WTC11 (cell line): Measurements from ENCODE around the gene WWOX. TPM values are rescaled to one million over a fixed set of nuclear protein-coding genes. Genes with fewer than 3 reads are reported as not detected.

ENCODE experiments used
- ATAC-seq: fragments of 200-7000 bp; cut with Tn5 transposase; 2 replicates; pipeline ENCODE4 v1.10.0; 2021; ENCODE audit warnings: mild to moderate bottlenecking, moderate library complexity
- CTCF ChIA-PET: fragments of 300-600 bp; sonication (Branson Sonifier 250); formaldehyde crosslinking; loops from one replicate; lab custom pipeline; 2021; ENCODE audit warnings: antibody characterized with exemption; lab: Charles Lee
- POLR2A ChIA-PET: fragments of 350-600 bp; sonication (Branson Sonifier 250); formaldehyde crosslinking; loops from one replicate; lab custom pipeline; 2021; ENCODE audit warnings: antibody characterized with exemption; lab: Charles Lee
- DNase-seq: peaks from one replicate; pipeline ENCODE4 v3.0.0; 2021; ENCODE audit warnings: low spot score
- H3K27ac Mint-ChIP-seq: 2 replicates; pipeline ENCODE4 v1.8.0; 2021; ENCODE audit warnings: mixed read lengths
- H3K27me3 Mint-ChIP-seq: 2 replicates; pipeline ENCODE4 v1.8.0; 2021; ENCODE audit warnings: low read depth, mild to moderate bottlenecking, moderate library complexity, mixed read lengths
- H3K36me3 Mint-ChIP-seq: 2 replicates; pipeline ENCODE4 v1.8.0; 2021; ENCODE audit warnings: mixed read lengths
- H3K4me1 Mint-ChIP-seq: 2 replicates; pipeline ENCODE4 v1.8.0; 2022; ENCODE audit warnings: mixed read lengths
- H3K4me3 Mint-ChIP-seq: 2 replicates; pipeline ENCODE4 v1.8.0; 2021; ENCODE audit warnings: mild to moderate bottlenecking, moderate library complexity, mixed read lengths
- H3K9me3 Mint-ChIP-seq: 2 replicates; pipeline ENCODE4 v1.8.0; 2021; ENCODE audit warnings: mixed read lengths
- ATF1 ChIP-seq: sonication (generic); formaldehyde crosslinking; IDR thresholded peaks from 2 replicates; pipeline ENCODE4 v1.8.1; 2023; ENCODE audit warnings: mild to moderate bottlenecking, moderate library complexity, missing genetic modification reagents
- ELF4 ChIP-seq: sonication (generic); formaldehyde crosslinking; IDR thresholded peaks from 2 replicates; pipeline ENCODE4 v1.8.1; 2022; ENCODE audit warnings: low read depth, mild to moderate bottlenecking, moderate library complexity, missing genetic modification reagents
- FOXJ3 ChIP-seq: sonication (generic); formaldehyde crosslinking; IDR thresholded peaks from 2 replicates; pipeline ENCODE4 v1.9.0; 2021; ENCODE audit warnings: missing genetic modification reagents, mild to moderate bottlenecking, borderline replicate concordance
- IRF2 ChIP-seq: sonication (generic); formaldehyde crosslinking; IDR thresholded peaks from 2 replicates; pipeline ENCODE4 v1.8.0; 2022; ENCODE audit warnings: low read depth, missing genetic modification reagents, borderline replicate concordance
- JUN ChIP-seq: sonication (generic); formaldehyde crosslinking; IDR thresholded peaks from 2 replicates; pipeline ENCODE4 v1.8.0; 2023; ENCODE audit warnings: mild to moderate bottlenecking, missing genetic modification reagents
- MXD4 ChIP-seq: fragments of 250-450 bp; sonication (Bioruptor Pico); IDR thresholded peaks from 2 replicates; pipeline ENCODE4 v1.8.0; 2021; ENCODE audit warnings: mild to moderate bottlenecking, moderate library complexity, borderline replicate concordance
- NFATC4 ChIP-seq: fragments of 250-450 bp; sonication (Bioruptor Pico); IDR thresholded peaks from 2 replicates; pipeline ENCODE4 v1.9.0; 2021; ENCODE audit warnings: mild to moderate bottlenecking
- NR2C2 ChIP-seq: sonication (generic); formaldehyde crosslinking; IDR thresholded peaks from 2 replicates; pipeline ENCODE4 v1.8.0; 2022; ENCODE audit warnings: mild to moderate bottlenecking, missing genetic modification reagents
- SMAD4 ChIP-seq: sonication (generic); formaldehyde crosslinking; IDR thresholded peaks from 2 replicates; pipeline ENCODE4 v1.8.0; 2022; ENCODE audit warnings: mild to moderate bottlenecking, missing genetic modification reagents
- TEAD4 ChIP-seq: sonication (generic); formaldehyde crosslinking; IDR thresholded peaks from 2 replicates; pipeline ENCODE4 v1.8.0; 2022; ENCODE audit warnings: mild to moderate bottlenecking, missing genetic modification reagents
- ZNF232 ChIP-seq: sonication (generic); formaldehyde crosslinking; IDR thresholded peaks from 2 replicates; pipeline ENCODE4 v1.8.0; 2022; ENCODE audit warnings: mild to moderate bottlenecking, missing genetic modification reagents
- total RNA-seq: library from RNA; stranded (reverse); gene quantifications from 3 replicates; pipeline ENCODE4 v1.2.3, GENCODE V29; 2021
- TF ChIP-seq, protein P1 (sequence below): sonication (generic); formaldehyde crosslinking; IDR thresholded peaks from 2 replicates; pipeline ENCODE4 v1.8.0; 2023; ENCODE audit warnings: missing genetic modification reagents, mild to moderate bottlenecking, borderline replicate concordance
- TF ChIP-seq, protein P2 (sequence below): sonication (generic); formaldehyde crosslinking; IDR thresholded peaks from 2 replicates; pipeline ENCODE4 v1.8.0; 2023; ENCODE audit warnings: missing genetic modification reagents
- TF ChIP-seq, protein P3 (sequence below): sonication (generic); formaldehyde crosslinking; conservative IDR thresholded peaks from 2 replicates; pipeline ENCODE4 v1.8.1; 2023; ENCODE audit warnings: mild to moderate bottlenecking, low read depth, missing genetic modification reagents, moderate library complexity
- TF ChIP-seq, protein P4 (sequence below): sonication (generic); formaldehyde crosslinking; IDR thresholded peaks from 2 replicates; pipeline ENCODE4 v1.8.1; 2022; ENCODE audit warnings: mild to moderate bottlenecking, moderate library complexity, missing genetic modification reagents
- TF ChIP-seq, protein P5 (sequence below): sonication (generic); formaldehyde crosslinking; IDR thresholded peaks from 2 replicates; pipeline ENCODE4 v1.8.1; 2023; ENCODE audit warnings: mild to moderate bottlenecking, missing genetic modification reagents, borderline replicate concordance
- TF ChIP-seq, protein P6 (sequence below): fragments of 200-600 bp; IDR thresholded peaks from 2 replicates; pipeline ENCODE4 v1.8.0; 2022; ENCODE audit warnings: antibody characterized with exemption
- TF ChIP-seq, protein P7 (sequence below): sonication (generic); formaldehyde crosslinking; IDR thresholded peaks from 2 replicates; pipeline ENCODE4 v1.8.1; 2022; ENCODE audit warnings: low read depth, mild to moderate bottlenecking, moderate library complexity, missing genetic modification reagents, borderline replicate concordance
- TF ChIP-seq, protein P8 (sequence below): sonication (generic); formaldehyde crosslinking; IDR thresholded peaks from 2 replicates; pipeline ENCODE4 v1.8.0; 2022; ENCODE audit warnings: mild to moderate bottlenecking, missing genetic modification reagents

WWOX gene
- total RNA-seq, 1 experiment from 2014 or later: 15.7 TPM

DNA sequence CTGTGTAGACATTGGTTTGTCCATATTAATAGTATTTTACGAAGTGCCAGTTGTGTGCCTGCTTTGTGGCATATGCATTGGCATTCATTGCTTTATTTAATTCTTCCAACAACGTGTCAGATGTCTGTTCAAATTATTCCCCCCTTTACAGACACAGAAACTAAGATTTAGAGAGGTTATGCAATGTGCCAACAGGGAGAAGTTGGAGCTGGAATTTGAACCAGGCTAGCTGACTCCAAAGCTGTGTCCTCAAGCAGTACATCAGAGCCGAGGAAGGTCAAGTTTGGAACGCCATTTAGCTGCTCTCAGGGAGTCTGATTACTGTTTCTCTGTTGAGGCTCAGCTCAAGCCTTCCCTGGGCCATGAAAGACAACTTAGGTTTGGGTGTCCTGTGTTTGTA is 232.3 kb downstream of the WWOX start (continued):
- TF ChIP-seq, protein P1, sequence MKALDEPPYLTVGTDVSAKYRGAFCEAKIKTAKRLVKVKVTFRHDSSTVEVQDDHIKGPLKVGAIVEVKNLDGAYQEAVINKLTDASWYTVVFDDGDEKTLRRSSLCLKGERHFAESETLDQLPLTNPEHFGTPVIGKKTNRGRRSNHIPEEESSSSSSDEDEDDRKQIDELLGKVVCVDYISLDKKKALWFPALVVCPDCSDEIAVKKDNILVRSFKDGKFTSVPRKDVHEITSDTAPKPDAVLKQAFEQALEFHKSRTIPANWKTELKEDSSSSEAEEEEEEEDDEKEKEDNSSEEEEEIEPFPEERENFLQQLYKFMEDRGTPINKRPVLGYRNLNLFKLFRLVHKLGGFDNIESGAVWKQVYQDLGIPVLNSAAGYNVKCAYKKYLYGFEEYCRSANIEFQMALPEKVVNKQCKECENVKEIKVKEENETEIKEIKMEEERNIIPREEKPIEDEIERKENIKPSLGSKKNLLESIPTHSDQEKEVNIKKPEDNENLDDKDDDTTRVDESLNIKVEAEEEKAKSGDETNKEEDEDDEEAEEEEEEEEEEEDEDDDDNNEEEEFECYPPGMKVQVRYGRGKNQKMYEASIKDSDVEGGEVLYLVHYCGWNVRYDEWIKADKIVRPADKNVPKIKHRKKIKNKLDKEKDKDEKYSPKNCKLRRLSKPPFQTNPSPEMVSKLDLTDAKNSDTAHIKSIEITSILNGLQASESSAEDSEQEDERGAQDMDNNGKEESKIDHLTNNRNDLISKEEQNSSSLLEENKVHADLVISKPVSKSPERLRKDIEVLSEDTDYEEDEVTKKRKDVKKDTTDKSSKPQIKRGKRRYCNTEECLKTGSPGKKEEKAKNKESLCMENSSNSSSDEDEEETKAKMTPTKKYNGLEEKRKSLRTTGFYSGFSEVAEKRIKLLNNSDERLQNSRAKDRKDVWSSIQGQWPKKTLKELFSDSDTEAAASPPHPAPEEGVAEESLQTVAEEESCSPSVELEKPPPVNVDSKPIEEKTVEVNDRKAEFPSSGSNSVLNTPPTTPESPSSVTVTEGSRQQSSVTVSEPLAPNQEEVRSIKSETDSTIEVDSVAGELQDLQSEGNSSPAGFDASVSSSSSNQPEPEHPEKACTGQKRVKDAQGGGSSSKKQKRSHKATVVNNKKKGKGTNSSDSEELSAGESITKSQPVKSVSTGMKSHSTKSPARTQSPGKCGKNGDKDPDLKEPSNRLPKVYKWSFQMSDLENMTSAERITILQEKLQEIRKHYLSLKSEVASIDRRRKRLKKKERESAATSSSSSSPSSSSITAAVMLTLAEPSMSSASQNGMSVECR (CRISPR knock-in tag): no peak
- no peak for TF ChIP-seq JUN (CRISPR knock-in tag)
- TF ChIP-seq NFATC4 (CRISPR knock-in tag): no peak
- TF ChIP-seq, protein P2, sequence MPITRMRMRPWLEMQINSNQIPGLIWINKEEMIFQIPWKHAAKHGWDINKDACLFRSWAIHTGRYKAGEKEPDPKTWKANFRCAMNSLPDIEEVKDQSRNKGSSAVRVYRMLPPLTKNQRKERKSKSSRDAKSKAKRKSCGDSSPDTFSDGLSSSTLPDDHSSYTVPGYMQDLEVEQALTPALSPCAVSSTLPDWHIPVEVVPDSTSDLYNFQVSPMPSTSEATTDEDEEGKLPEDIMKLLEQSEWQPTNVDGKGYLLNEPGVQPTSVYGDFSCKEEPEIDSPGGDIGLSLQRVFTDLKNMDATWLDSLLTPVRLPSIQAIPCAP (CRISPR knock-in tag): no peak

DNA sequence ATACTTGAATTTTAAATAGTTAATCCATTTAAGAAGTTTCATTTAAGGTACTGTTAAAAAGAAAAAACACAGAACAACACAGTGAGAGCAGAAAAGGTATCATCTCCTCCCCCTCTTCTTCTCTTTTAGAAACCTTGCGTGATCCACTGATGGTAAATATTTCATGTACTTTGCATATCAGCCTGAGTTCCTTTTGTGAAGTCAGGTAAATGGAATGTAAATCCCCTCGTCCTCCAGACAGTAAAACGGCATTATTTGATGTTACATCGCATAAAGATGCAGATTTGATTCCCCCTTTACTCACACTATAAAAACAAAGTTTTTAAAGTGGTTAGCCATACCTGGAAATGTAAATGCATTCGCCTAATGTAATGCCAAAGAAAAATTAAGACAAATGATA is 234.4 kb downstream of the WWOX start:
- no peak overlapping the region for H3K4me3 Mint-ChIP-seq
- peaks cover 12% of the 10 kb centered on the region for H3K4me1 Mint-ChIP-seq
- ATAC-seq: no peak
- H3K9me3 Mint-ChIP-seq: no peaks in the 10 kb centered on the region
- DNase-seq: no peak
- POLR2A ChIA-PET: no interaction called here
- no peaks in the 10 kb centered on the region for H3K27me3 Mint-ChIP-seq
- no peak overlapping the region for H3K27ac Mint-ChIP-seq
- H3K36me3 Mint-ChIP-seq: no peaks in the 10 kb centered on the region
- TF ChIP-seq, protein P3, sequence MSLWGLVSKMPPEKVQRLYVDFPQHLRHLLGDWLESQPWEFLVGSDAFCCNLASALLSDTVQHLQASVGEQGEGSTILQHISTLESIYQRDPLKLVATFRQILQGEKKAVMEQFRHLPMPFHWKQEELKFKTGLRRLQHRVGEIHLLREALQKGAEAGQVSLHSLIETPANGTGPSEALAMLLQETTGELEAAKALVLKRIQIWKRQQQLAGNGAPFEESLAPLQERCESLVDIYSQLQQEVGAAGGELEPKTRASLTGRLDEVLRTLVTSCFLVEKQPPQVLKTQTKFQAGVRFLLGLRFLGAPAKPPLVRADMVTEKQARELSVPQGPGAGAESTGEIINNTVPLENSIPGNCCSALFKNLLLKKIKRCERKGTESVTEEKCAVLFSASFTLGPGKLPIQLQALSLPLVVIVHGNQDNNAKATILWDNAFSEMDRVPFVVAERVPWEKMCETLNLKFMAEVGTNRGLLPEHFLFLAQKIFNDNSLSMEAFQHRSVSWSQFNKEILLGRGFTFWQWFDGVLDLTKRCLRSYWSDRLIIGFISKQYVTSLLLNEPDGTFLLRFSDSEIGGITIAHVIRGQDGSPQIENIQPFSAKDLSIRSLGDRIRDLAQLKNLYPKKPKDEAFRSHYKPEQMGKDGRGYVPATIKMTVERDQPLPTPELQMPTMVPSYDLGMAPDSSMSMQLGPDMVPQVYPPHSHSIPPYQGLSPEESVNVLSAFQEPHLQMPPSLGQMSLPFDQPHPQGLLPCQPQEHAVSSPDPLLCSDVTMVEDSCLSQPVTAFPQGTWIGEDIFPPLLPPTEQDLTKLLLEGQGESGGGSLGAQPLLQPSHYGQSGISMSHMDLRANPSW (CRISPR knock-in tag): no peak
- TF ChIP-seq SMAD4 (CRISPR knock-in tag) (no peak), NR2C2 (no peak), ATF1 (no peak), MXD4 (CRISPR knock-in tag) (no peak), ELF4 (CRISPR knock-in tag) (no peak), IRF2 (CRISPR knock-in tag) (no peak), TEAD4 (no peak), FOXJ3 (no peak), ZNF232 (CRISPR knock-in tag) (no peak)
- TF ChIP-seq, protein P4, sequence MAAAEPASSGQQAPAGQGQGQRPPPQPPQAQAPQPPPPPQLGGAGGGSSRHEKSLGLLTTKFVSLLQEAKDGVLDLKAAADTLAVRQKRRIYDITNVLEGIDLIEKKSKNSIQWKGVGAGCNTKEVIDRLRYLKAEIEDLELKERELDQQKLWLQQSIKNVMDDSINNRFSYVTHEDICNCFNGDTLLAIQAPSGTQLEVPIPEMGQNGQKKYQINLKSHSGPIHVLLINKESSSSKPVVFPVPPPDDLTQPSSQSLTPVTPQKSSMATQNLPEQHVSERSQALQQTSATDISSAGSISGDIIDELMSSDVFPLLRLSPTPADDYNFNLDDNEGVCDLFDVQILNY: no peak
- TF ChIP-seq, protein P5, sequence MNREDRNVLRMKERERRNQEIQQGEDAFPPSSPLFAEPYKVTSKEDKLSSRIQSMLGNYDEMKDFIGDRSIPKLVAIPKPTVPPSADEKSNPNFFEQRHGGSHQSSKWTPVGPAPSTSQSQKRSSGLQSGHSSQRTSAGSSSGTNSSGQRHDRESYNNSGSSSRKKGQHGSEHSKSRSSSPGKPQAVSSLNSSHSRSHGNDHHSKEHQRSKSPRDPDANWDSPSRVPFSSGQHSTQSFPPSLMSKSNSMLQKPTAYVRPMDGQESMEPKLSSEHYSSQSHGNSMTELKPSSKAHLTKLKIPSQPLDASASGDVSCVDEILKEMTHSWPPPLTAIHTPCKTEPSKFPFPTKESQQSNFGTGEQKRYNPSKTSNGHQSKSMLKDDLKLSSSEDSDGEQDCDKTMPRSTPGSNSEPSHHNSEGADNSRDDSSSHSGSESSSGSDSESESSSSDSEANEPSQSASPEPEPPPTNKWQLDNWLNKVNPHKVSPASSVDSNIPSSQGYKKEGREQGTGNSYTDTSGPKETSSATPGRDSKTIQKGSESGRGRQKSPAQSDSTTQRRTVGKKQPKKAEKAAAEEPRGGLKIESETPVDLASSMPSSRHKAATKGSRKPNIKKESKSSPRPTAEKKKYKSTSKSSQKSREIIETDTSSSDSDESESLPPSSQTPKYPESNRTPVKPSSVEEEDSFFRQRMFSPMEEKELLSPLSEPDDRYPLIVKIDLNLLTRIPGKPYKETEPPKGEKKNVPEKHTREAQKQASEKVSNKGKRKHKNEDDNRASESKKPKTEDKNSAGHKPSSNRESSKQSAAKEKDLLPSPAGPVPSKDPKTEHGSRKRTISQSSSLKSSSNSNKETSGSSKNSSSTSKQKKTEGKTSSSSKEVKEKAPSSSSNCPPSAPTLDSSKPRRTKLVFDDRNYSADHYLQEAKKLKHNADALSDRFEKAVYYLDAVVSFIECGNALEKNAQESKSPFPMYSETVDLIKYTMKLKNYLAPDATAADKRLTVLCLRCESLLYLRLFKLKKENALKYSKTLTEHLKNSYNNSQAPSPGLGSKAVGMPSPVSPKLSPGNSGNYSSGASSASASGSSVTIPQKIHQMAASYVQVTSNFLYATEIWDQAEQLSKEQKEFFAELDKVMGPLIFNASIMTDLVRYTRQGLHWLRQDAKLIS: no peak
- TF ChIP-seq, protein P6, sequence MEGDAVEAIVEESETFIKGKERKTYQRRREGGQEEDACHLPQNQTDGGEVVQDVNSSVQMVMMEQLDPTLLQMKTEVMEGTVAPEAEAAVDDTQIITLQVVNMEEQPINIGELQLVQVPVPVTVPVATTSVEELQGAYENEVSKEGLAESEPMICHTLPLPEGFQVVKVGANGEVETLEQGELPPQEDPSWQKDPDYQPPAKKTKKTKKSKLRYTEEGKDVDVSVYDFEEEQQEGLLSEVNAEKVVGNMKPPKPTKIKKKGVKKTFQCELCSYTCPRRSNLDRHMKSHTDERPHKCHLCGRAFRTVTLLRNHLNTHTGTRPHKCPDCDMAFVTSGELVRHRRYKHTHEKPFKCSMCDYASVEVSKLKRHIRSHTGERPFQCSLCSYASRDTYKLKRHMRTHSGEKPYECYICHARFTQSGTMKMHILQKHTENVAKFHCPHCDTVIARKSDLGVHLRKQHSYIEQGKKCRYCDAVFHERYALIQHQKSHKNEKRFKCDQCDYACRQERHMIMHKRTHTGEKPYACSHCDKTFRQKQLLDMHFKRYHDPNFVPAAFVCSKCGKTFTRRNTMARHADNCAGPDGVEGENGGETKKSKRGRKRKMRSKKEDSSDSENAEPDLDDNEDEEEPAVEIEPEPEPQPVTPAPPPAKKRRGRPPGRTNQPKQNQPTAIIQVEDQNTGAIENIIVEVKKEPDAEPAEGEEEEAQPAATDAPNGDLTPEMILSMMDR: no peak
- TF ChIP-seq, protein P7, sequence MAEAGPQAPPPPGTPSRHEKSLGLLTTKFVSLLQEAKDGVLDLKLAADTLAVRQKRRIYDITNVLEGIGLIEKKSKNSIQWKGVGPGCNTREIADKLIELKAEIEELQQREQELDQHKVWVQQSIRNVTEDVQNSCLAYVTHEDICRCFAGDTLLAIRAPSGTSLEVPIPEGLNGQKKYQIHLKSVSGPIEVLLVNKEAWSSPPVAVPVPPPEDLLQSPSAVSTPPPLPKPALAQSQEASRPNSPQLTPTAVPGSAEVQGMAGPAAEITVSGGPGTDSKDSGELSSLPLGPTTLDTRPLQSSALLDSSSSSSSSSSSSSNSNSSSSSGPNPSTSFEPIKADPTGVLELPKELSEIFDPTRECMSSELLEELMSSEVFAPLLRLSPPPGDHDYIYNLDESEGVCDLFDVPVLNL (CRISPR knock-in tag): no peak
- TF ChIP-seq, protein P8, sequence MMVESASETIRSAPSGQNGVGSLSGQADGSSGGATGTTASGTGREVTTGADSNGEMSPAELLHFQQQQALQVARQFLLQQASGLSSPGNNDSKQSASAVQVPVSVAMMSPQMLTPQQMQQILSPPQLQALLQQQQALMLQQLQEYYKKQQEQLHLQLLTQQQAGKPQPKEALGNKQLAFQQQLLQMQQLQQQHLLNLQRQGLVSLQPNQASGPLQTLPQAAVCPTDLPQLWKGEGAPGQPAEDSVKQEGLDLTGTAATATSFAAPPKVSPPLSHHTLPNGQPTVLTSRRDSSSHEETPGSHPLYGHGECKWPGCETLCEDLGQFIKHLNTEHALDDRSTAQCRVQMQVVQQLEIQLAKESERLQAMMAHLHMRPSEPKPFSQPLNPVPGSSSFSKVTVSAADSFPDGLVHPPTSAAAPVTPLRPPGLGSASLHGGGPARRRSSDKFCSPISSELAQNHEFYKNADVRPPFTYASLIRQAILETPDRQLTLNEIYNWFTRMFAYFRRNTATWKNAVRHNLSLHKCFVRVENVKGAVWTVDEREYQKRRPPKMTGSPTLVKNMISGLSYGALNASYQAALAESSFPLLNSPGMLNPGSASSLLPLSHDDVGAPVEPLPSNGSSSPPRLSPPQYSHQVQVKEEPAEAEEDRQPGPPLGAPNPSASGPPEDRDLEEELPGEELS (CRISPR knock-in tag): no peak
- CTCF ChIA-PET: no interaction called here
